HG02852 (cell line): Measurements from ENCODE around the gene CAMKK2.
A peak's percentile ranks its signal among the peaks of the same experiment; 100 is the strongest.
"Not testable (repeated sequence)": the region's sequence is repeated elsewhere in the genome, so short reads cannot be mapped to it uniquely, and the experiment has no call there.

Source experiments
- ATAC-seq: cut with Tn5 transposase; IDR thresholded peaks from one replicate; pipeline ENCODE4 v1.9.1; 2021; ENCODE audit warnings: mild to moderate bottlenecking, moderate library complexity; ENCODE audit not compliant: unreplicated experiment

CAMKK2 gene

GRCh38 chr12:121227294-121227693 is 69.2 kb downstream of the CAMKK2 start:
- ATAC-seq: peak; percentile 69

- peak; percentile 8 for ATAC-seq
Measured at GRCh38 chr12:121226871-121227270, 69.6 kb downstream of the CAMKK2 start.

GRCh38 chr12:121226399-121226798 is 70.1 kb downstream of the CAMKK2 start:
- ATAC-seq: no peak

- ATAC-seq: no peak
Measured at GRCh38 chr12:121224591-121224990, 71.9 kb downstream of the CAMKK2 start.

GRCh38 chr12:121223292-121224285 is 72.9 kb downstream of the CAMKK2 start:
- no peak for ATAC-seq

GRCh38 chr12:121222847-121223246 is 73.7 kb downstream of the CAMKK2 start:
- ATAC-seq: no peak

GRCh38 chr12:121219353-121219986 is 77.0 kb downstream of the CAMKK2 start:
- no peak for ATAC-seq

- ATAC-seq: no peak
Measured at GRCh38 chr12:121218588-121219352, 77.7 kb downstream of the CAMKK2 start.

GRCh38 chr12:121217761-121218160 is 78.7 kb downstream of the CAMKK2 start:
- ATAC-seq: no peak

GRCh38 chr12:121217063-121217462 is 79.4 kb downstream of the CAMKK2 start:
- no peak for ATAC-seq

- no peak for ATAC-seq
Measured at GRCh38 chr12:121216102-121216501, 80.4 kb downstream of the CAMKK2 start.

- no peak for ATAC-seq
Measured at GRCh38 chr12:121214855-121215745, 81.4 kb downstream of the CAMKK2 start.

GRCh38 chr12:121214166-121214777 is 82.2 kb downstream of the CAMKK2 start:
- no peak for ATAC-seq

- no peak for ATAC-seq
Measured at GRCh38 chr12:121212875-121213274, 83.6 kb downstream of the CAMKK2 start.

- ATAC-seq: peak; percentile 80
Measured at GRCh38 chr12:121209624-121210572, 86.6 kb downstream of the CAMKK2 start, which contains the start of gene P2RX4. TSS of gene P2RX4 (plus strand) at chr12:121210129. CDS start at chr12:121210165, 36 bp downstream.

- ATAC-seq: no peak
Measured at GRCh38 chr12:121209221-121209620, 87.3 kb downstream of the CAMKK2 start.

GRCh38 chr12:121208571-121208970 is 87.9 kb downstream of the CAMKK2 start:
- ATAC-seq: not testable (repeated sequence)

- ATAC-seq: no peak
Measured at GRCh38 chr12:121205491-121205890, 91.0 kb downstream of the CAMKK2 start.

GRCh38 chr12:121203482-121203881 is 93.0 kb downstream of the CAMKK2 start:
- no peak for ATAC-seq
